A673 (cell line): Measurements from ENCODE around the gene SYT10.

Experiments used
- CTCF ChIP-seq: fragments of 300-800, 200-600 bp; sonication (generic); conservative IDR thresholded peaks from 2 replicates; pipeline ENCODE4 v1.5.1; 2017; ENCODE audit warnings: low read depth, mild to moderate bottlenecking, antibody characterized with exemption, low read length, moderate library complexity, mixed read lengths
- EZH2 ChIP-seq: fragments of 200-600 bp; sonication (generic); IDR thresholded peaks from 2 replicates; pipeline ENCODE4 v1.6.1; 2017; ENCODE audit warnings: borderline replicate concordance, low read depth, mild to moderate bottlenecking, mixed read lengths, antibody characterized with exemption, low read length; ENCODE audit not compliant: poor library complexity, severe bottlenecking

GRCh38 chr12:33330940-33331339, 108.7 kb downstream of the SYT10 start:
- TF ChIP-seq CTCF (no peak), EZH2 (no peak)
